ENCODE data around the gene CDC14A. TPM values are rescaled to one million over a fixed set of nuclear protein-coding genes. Genes with fewer than 3 reads are reported as not detected.

CDC14A gene
- total and polyA plus RNA-seq, 2 donors (not counting 3 experiments of a cell fraction or from before 2014, with no cell fraction given), result 3.4 to 13.9 TPM

DNA sequence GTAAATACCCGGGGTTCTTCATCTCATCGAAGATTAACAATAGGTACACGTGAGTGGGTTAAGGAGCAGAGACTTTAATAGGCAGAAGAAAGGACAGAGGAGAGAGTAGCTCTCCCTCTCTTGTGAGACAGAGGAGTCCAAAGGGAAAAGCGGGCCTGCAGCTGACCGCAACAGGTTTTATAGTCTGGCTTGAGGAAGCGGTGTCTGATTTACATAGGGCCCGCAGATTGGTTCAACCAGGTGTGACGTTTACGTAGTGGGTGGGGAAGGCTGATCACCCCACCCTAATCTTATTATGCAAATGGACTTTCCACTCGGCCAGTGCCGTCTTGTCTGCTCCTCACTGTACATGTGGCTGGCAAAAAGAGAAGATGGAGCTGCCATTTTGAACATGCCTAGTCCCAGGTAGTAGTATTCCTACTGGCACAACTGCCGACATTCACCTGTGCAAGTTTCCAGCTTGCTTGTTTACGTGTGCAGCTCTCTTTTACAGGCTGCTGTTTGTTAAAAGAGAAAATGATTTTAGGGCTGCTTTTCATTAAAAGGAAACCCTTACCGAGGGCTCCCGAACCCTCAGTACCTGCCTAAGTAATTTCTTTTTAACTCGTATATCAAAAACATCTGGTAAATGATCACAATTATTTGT lies 10.6 kb downstream of the CDC14A start:
- H3K36me3 ChIP-seq (ENCODE audit: control insufficient read depth in 2 of 2, extremely low read depth in 1 of 2, insufficient read depth in 2 of 2, low read length in 2 of 2), result peaks cover 2% of the 10 kb centered on the region in 2 experiments
- FAIRE-seq, result no peak
- dilution Hi-C loops (cut with MboI; ENCODE audit: extremely low pct_ligation_motif_present, low sequenced_read_pairs) (no loop called here), intact Hi-C loops (cut with micrococcal nuclease) (no loop called here)
- peaks cover 5% of the 10 kb centered on the region for H3K4me1 ChIP-seq (ENCODE audit: control insufficient read depth, extremely low read depth, insufficient read depth, low read length)
- H3K27ac ChIP-seq (ENCODE audit: insufficient read depth, low read depth, low read length), result no peak overlapping the region
- H3K9ac ChIP-seq (replicated peaks; ENCODE audit: extremely low read depth, insufficient read depth, low read length), result no peak overlapping the region
- no peaks in the 10 kb centered on the region for H3K9me3 ChIP-seq (replicated peaks; ENCODE audit: control insufficient read depth, insufficient read depth, low read length)
- H3K79me2 ChIP-seq (ENCODE audit: control insufficient read depth, insufficient read depth, low read length), result peaks cover 27% of the 10 kb centered on the region
- no peak overlapping the region for H3K4me3 ChIP-seq (replicated peaks in 1 of 3; ENCODE audit: insufficient read depth in 1 of 3, low read depth in 1 of 3, low read length in 3 of 3)
- H2AFZ ChIP-seq (ENCODE audit: low read depth, low read length), result no peak overlapping the region
- no peaks in the 10 kb centered on the region for H3K9me1 ChIP-seq (replicated peaks; ENCODE audit: control insufficient read depth, extremely low read depth, insufficient read depth, low read length)
- TF ChIP-seq GATA2 (IDR thresholded peaks at IDR 0.05; ENCODE audit: insufficient read depth, insufficient read length, low read depth, low read length), result no peak
- TF ChIP-seq, protein P1, sequence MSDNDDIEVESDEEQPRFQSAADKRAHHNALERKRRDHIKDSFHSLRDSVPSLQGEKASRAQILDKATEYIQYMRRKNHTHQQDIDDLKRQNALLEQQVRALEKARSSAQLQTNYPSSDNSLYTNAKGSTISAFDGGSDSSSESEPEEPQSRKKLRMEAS (IDR thresholded peaks at IDR 0.05; ENCODE audit: insufficient read depth, insufficient read length), result no peak
- no peak for TF ChIP-seq POLR2AphosphoS5 (IDR thresholded peaks at IDR 0.05; ENCODE audit: insufficient read depth, low read depth, low read length)
- TF ChIP-seq, protein P2, sequence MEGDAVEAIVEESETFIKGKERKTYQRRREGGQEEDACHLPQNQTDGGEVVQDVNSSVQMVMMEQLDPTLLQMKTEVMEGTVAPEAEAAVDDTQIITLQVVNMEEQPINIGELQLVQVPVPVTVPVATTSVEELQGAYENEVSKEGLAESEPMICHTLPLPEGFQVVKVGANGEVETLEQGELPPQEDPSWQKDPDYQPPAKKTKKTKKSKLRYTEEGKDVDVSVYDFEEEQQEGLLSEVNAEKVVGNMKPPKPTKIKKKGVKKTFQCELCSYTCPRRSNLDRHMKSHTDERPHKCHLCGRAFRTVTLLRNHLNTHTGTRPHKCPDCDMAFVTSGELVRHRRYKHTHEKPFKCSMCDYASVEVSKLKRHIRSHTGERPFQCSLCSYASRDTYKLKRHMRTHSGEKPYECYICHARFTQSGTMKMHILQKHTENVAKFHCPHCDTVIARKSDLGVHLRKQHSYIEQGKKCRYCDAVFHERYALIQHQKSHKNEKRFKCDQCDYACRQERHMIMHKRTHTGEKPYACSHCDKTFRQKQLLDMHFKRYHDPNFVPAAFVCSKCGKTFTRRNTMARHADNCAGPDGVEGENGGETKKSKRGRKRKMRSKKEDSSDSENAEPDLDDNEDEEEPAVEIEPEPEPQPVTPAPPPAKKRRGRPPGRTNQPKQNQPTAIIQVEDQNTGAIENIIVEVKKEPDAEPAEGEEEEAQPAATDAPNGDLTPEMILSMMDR (IDR thresholded peaks at IDR 0.05; ENCODE audit: extremely low read depth in 1 of 2, insufficient read depth in 1 of 2, low read depth in 1 of 2, low read length in 2 of 2), result no peak
- TF ChIP-seq FOS (IDR thresholded peaks at IDR 0.05; ENCODE audit: borderline replicate concordance, insufficient read depth, low read length), result no peak
- TF ChIP-seq POLR2A (IDR thresholded peaks at IDR 0.05; ENCODE audit: low read depth, low read length), result no peak
- no peak for TF ChIP-seq EZH2 (IDR thresholded peaks at IDR 0.05; ENCODE audit: borderline replicate concordance, low read depth, low read length, severe bottlenecking)
- TF ChIP-seq MYC (IDR thresholded peaks at IDR 0.05; ENCODE audit: low read depth, low read length), result no peak
- no peak for TF ChIP-seq JUN (IDR thresholded peaks at IDR 0.05; ENCODE audit: borderline replicate concordance, insufficient read depth, insufficient read length, low read depth)
- POLR2A ChIA-PET, result no interaction called here
- no peaks in the 10 kb centered on the region for H4K20me1 ChIP-seq (replicated peaks; ENCODE audit: control insufficient read depth, extremely low read depth, insufficient read depth, low read length)
- CTCF ChIA-PET, result interaction anchor here (0.6 kb wide), 1 partner anchor 9 kb away, joined by 3 read pairs; no protein-coding TSS in a partner anchor
- no peak for DNase-seq (ENCODE audit: low read depth, low spot score)
- BruUV-seq (replicated peaks), result no TSS peak
- H3K4me2 ChIP-seq (ENCODE audit: insufficient read depth, low read length), result no peak overlapping the region
- no peaks in the 10 kb centered on the region for H3K27me3 ChIP-seq (ENCODE audit: control insufficient read depth in 2 of 2, insufficient read depth in 2 of 2, low read length in 2 of 2)

Measured in endothelial cell of umbilical vein (primary cell).